ENCODE data around the gene ANK3. TPM values are rescaled to one million over a fixed set of nuclear protein-coding genes. Genes with fewer than 3 reads are reported as not detected.

Gene ANK3
- polyA plus RNA-seq, 1 donor from 2014 or later = 114 TPM

DNA sequence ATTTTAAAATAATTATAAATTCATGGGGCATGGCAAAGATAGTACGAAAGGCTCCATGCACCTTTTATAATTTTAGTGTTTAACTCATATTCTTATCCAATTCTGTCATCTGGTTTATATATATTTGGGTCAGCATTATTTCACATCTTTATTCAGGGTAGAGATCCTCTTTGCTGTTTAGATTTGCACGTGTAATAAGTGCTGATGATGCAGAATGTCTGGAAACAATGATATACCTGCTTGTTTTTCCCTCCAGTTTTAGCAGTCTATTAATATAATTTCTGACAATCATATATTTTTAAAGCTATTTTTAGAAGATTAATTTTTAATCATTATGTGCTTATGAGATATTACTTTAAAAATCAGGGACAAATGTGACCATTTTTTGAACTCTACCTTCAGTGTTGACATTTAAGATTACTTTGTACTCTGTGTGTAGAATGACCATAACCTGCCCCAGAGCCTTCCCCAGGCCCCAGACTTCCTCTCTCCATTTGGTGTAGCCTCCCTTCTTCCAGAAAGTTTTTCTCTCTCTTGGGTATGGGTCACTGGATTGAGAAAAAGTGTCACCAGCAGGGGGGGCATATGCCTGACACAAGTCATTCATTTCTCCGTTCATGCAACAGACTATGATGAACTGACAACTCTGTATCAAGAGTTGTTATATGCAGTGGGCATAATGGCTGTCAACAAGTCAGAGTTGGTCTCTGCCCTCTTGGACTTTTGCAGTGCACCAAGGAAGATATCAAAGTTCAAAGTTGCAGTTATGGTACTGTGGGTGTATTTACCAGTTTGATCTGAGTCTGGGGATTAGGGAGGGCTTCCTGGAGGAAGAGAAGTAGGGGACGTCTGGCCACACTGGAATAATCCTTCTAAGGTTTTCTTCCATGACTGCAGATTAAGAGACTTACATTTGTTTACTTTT, 290.7 kb downstream of the ANK3 start:
- Histone ChIP-seq H3K36me3 (ENCODE audit: insufficient read depth, low read length) (peaks cover 15% of the 10 kb centered on the region), H3K9me2 (ENCODE audit: insufficient read depth, low read length) (no peaks in the 10 kb centered on the region), H3F3A (ENCODE audit: insufficient read depth, low read length, poor library complexity, severe bottlenecking) (no peaks in the 10 kb centered on the region), H3K27me3 (ENCODE audit: insufficient read depth, low read depth, low read length) (no peaks in the 10 kb centered on the region), H4K20me1 (ENCODE audit: insufficient read depth) (no peaks in the 10 kb centered on the region), H3K27ac (ENCODE audit: low read length) (no peak overlapping the region), H2AFZ (ENCODE audit: low read depth, low read length) (no peak overlapping the region), H3K79me2 (replicated peaks; ENCODE audit: insufficient read depth, low read length) (no peaks in the 10 kb centered on the region), H3K4me2 (ENCODE audit: low read length) (no peak overlapping the region), H3K4me3 (ENCODE audit: low read length) (no peak overlapping the region), H3K9me3 (ENCODE audit: low read length) (no peaks in the 10 kb centered on the region), H3K9ac (ENCODE audit: low read length) (no peak overlapping the region)
- TF ChIP-seq EP300 (conservative IDR thresholded peaks at IDR 0.05; ENCODE audit: poor library complexity, severe bottlenecking) = no peak
- TF ChIP-seq, protein P1, sequence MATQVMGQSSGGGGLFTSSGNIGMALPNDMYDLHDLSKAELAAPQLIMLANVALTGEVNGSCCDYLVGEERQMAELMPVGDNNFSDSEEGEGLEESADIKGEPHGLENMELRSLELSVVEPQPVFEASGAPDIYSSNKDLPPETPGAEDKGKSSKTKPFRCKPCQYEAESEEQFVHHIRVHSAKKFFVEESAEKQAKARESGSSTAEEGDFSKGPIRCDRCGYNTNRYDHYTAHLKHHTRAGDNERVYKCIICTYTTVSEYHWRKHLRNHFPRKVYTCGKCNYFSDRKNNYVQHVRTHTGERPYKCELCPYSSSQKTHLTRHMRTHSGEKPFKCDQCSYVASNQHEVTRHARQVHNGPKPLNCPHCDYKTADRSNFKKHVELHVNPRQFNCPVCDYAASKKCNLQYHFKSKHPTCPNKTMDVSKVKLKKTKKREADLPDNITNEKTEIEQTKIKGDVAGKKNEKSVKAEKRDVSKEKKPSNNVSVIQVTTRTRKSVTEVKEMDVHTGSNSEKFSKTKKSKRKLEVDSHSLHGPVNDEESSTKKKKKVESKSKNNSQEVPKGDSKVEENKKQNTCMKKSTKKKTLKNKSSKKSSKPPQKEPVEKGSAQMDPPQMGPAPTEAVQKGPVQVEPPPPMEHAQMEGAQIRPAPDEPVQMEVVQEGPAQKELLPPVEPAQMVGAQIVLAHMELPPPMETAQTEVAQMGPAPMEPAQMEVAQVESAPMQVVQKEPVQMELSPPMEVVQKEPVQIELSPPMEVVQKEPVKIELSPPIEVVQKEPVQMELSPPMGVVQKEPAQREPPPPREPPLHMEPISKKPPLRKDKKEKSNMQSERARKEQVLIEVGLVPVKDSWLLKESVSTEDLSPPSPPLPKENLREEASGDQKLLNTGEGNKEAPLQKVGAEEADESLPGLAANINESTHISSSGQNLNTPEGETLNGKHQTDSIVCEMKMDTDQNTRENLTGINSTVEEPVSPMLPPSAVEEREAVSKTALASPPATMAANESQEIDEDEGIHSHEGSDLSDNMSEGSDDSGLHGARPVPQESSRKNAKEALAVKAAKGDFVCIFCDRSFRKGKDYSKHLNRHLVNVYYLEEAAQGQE (IDR thresholded peaks at IDR 0.05; ENCODE audit: borderline replicate concordance) = no peak
- TF ChIP-seq EZH2 (IDR thresholded peaks at IDR 0.05; ENCODE audit: borderline replicate concordance, insufficient read depth, low read length, poor library complexity, severe bottlenecking) = no peak
- no peak for TF ChIP-seq TAF1 (IDR thresholded peaks at IDR 0.05; ENCODE audit: low read depth)
- TF ChIP-seq POLR2AphosphoS5 (IDR thresholded peaks at IDR 0.05) = no peak
- no peak for TF ChIP-seq RAD21 (conservative IDR thresholded peaks at IDR 0.05)
- no peak for TF ChIP-seq SMC3 (conservative IDR thresholded peaks at IDR 0.05; ENCODE audit: poor library complexity)
- no peak for TF ChIP-seq MXI1 (conservative IDR thresholded peaks at IDR 0.05; ENCODE audit: poor library complexity, severe bottlenecking)
- TF ChIP-seq, protein P2, sequence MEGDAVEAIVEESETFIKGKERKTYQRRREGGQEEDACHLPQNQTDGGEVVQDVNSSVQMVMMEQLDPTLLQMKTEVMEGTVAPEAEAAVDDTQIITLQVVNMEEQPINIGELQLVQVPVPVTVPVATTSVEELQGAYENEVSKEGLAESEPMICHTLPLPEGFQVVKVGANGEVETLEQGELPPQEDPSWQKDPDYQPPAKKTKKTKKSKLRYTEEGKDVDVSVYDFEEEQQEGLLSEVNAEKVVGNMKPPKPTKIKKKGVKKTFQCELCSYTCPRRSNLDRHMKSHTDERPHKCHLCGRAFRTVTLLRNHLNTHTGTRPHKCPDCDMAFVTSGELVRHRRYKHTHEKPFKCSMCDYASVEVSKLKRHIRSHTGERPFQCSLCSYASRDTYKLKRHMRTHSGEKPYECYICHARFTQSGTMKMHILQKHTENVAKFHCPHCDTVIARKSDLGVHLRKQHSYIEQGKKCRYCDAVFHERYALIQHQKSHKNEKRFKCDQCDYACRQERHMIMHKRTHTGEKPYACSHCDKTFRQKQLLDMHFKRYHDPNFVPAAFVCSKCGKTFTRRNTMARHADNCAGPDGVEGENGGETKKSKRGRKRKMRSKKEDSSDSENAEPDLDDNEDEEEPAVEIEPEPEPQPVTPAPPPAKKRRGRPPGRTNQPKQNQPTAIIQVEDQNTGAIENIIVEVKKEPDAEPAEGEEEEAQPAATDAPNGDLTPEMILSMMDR (IDR thresholded peaks at IDR 0.05; ENCODE audit: poor library complexity, severe bottlenecking) = no peak

DNA sequence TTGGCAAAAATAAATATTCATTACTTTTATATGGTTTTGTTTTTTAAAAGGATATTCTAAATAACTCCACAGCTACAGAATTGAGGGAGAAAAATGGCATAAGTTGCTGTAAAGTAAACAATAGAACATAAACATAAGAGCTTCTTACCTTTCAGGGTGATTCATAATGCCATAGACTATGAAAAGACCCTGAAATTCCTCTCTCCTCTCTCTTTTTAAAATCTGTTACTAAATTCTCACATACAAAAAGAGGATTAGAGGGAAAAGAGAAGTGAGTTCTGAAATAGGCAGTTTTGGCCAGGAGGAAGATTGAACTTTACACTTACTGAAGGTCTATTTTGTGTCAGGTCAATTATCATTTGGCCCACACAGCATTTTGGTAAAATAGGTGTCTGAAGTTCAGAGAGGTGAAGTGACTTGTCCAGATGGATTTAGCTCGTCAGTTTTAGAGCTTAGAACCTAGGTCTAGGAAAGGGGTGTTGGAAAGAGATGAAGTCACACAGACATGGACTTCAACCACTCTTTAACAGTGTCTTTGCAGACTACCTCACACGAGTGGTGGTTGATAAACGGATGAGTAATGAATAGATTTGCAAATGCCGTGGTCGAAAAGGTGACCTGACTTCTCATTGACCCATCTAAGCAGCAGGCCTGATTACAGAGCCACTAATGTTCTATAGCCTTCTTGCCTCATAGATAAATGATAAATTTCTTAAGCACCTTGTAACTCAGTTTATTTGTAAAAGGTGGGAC, 292.7 kb downstream of the ANK3 start:
- TF ChIP-seq, protein P2 (IDR thresholded peaks at IDR 0.05; ENCODE audit: poor library complexity, severe bottlenecking) = no peak
- TF ChIP-seq MXI1 (conservative IDR thresholded peaks at IDR 0.05; ENCODE audit: poor library complexity, severe bottlenecking) (no peak), SMC3 (conservative IDR thresholded peaks at IDR 0.05; ENCODE audit: poor library complexity) (no peak), TAF1 (IDR thresholded peaks at IDR 0.05; ENCODE audit: low read depth) (no peak), POLR2AphosphoS5 (IDR thresholded peaks at IDR 0.05) (no peak)
- TF ChIP-seq, protein P1 (IDR thresholded peaks at IDR 0.05; ENCODE audit: borderline replicate concordance) = no peak
- Histone ChIP-seq H3K79me2 (replicated peaks; ENCODE audit: insufficient read depth, low read length) (no peaks in the 10 kb centered on the region), H3K36me3 (ENCODE audit: insufficient read depth, low read length) (peaks cover 8% of the 10 kb centered on the region), H3F3A (ENCODE audit: insufficient read depth, low read length, poor library complexity, severe bottlenecking) (no peaks in the 10 kb centered on the region), H4K20me1 (ENCODE audit: insufficient read depth) (no peaks in the 10 kb centered on the region), H3K9ac (ENCODE audit: low read length) (no peak overlapping the region), H3K4me3 (ENCODE audit: low read length) (no peak overlapping the region), H2AFZ (ENCODE audit: low read depth, low read length) (no peak overlapping the region), H3K9me3 (ENCODE audit: low read length) (no peaks in the 10 kb centered on the region), H3K27me3 (ENCODE audit: insufficient read depth, low read depth, low read length) (no peaks in the 10 kb centered on the region), H3K4me2 (ENCODE audit: low read length) (no peak overlapping the region), H3K9me2 (ENCODE audit: insufficient read depth, low read length) (no peaks in the 10 kb centered on the region), H3K27ac (ENCODE audit: low read length) (no peak overlapping the region)
